ENCODE data around the gene ATF7IP.

DNA sequence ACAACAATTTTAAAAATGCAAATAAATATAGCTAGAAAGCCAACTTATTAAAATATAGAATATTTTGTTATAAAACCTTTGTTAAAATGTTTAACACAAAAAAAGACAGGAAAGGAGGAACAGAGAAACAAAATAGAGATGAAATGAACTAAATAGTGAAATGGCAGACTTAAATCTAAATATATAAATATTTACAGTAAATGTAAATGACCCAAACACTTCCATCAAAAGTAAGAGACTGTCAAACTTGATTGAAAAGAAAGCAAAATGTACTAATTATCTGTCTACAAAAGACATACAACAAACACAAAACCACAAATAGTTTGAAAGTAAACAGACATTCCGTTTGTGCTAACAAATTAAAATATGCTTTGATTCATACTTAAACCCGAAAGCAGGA is 160.5 kb downstream of the ATF7IP start:
- TF ChIP-seq POLR2A (IDR thresholded peaks at IDR 0.05; ENCODE audit: low read depth, low read length) (no peak), POLR2AphosphoS5 (IDR thresholded peaks at IDR 0.05; ENCODE audit: low read depth, low read length) (no peak)
